ENCODE results near the gene EFHC1. TPM values are rescaled to one million over a fixed set of nuclear protein-coding genes. Genes with fewer than 3 reads are reported as not detected.

Gene EFHC1
- total and polyA plus RNA-seq, 2 of the 13 experiments (the other 11 are each of a cell fraction or from before 2014, with no cell fraction given) = 23.4 to 29.5 TPM

DNA sequence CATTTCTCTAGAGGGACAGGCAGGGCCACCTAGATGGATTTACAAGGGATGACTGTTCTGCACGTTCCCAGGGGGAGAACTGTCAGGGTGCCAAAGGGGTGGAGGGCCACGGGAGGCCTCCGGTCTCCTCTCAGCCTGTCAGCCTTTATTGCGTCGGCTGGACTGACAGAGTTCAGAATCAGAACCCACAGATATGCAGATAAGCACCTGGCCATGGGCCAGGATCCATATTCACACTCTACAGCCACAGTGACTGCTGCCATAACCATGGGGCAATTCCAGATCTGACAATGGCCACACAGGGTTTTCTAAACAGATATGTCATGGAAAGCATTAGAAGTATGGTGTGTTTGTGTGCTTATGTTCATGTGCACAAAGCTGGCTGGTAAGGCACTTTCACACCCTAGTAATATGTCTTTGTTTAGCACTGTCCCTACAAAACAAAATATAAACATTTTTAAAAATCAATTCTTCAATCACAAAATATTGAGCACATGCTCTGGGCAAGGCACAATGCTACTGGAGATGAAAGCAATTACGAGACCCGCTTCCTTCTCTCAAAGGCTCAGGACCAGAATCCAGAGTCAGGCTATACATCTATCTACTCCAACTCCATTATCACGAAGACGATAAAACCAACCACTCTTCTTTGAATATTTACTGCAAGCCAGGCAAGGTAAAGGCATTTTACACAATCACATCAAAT lies 127.7 kb downstream of the EFHC1 start (continued):
- TF ChIP-seq KDM5B (CRISPR knock-in tag; IDR thresholded peaks at IDR 0.05; ENCODE audit: borderline replicate concordance) = peak; percentile 39; the same call in 1 of the 2 replicates
- TF ChIP-seq CENPT (CRISPR knock-in tag; IDR thresholded peaks at IDR 0.05; ENCODE audit: low read depth) = no peak
- TF ChIP-seq, protein P1, sequence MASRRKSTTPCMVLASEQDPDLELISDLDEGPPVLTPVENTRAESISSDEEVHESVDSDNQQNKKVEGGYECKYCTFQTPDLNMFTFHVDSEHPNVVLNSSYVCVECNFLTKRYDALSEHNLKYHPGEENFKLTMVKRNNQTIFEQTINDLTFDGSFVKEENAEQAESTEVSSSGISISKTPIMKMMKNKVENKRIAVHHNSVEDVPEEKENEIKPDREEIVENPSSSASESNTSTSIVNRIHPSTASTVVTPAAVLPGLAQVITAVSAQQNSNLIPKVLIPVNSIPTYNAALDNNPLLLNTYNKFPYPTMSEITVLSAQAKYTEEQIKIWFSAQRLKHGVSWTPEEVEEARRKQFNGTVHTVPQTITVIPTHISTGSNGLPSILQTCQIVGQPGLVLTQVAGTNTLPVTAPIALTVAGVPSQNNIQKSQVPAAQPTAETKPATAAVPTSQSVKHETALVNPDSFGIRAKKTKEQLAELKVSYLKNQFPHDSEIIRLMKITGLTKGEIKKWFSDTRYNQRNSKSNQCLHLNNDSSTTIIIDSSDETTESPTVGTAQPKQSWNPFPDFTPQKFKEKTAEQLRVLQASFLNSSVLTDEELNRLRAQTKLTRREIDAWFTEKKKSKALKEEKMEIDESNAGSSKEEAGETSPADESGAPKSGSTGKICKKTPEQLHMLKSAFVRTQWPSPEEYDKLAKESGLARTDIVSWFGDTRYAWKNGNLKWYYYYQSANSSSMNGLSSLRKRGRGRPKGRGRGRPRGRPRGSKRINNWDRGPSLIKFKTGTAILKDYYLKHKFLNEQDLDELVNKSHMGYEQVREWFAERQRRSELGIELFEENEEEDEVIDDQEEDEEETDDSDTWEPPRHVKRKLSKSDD (CRISPR knock-in tag; IDR thresholded peaks at IDR 0.05; ENCODE audit: low read depth) = peak; percentile 51; the same call in 1 of the 2 replicates
- 0 out of 2 replicates have a peak, but pooled peaks have one; percentile 47 for TF ChIP-seq ZNF563 (CRISPR knock-in tag; IDR thresholded peaks at IDR 0.05)
- TF ChIP-seq SETDB1 (CRISPR knock-in tag; IDR thresholded peaks at IDR 0.05; ENCODE audit: borderline replicate concordance) = no peak
- TF ChIP-seq, protein P2, sequence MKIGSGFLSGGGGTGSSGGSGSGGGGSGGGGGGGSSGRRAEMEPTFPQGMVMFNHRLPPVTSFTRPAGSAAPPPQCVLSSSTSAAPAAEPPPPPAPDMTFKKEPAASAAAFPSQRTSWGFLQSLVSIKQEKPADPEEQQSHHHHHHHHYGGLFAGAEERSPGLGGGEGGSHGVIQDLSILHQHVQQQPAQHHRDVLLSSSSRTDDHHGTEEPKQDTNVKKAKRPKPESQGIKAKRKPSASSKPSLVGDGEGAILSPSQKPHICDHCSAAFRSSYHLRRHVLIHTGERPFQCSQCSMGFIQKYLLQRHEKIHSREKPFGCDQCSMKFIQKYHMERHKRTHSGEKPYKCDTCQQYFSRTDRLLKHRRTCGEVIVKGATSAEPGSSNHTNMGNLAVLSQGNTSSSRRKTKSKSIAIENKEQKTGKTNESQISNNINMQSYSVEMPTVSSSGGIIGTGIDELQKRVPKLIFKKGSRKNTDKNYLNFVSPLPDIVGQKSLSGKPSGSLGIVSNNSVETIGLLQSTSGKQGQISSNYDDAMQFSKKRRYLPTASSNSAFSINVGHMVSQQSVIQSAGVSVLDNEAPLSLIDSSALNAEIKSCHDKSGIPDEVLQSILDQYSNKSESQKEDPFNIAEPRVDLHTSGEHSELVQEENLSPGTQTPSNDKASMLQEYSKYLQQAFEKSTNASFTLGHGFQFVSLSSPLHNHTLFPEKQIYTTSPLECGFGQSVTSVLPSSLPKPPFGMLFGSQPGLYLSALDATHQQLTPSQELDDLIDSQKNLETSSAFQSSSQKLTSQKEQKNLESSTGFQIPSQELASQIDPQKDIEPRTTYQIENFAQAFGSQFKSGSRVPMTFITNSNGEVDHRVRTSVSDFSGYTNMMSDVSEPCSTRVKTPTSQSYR (CRISPR knock-in tag; IDR thresholded peaks at IDR 0.05; ENCODE audit: borderline replicate concordance) = no peak; the same call in 1 of the 2 replicates
- peak; percentile 37; the same call in 1 of the 2 replicates for TF ChIP-seq TARDBP (CRISPR knock-in tag; IDR thresholded peaks at IDR 0.05)
- no peak for TF ChIP-seq ZNF274 (CRISPR knock-in tag; IDR thresholded peaks at IDR 0.05)
- TF ChIP-seq SATB2 (CRISPR knock-in tag; IDR thresholded peaks at IDR 0.05) = no peak
- no peak for TF ChIP-seq ZNF562 (CRISPR knock-in tag; IDR thresholded peaks at IDR 0.05; ENCODE audit: borderline replicate concordance)
- TF ChIP-seq CENPX (CRISPR knock-in tag; IDR thresholded peaks at IDR 0.05) = no peak
- TF ChIP-seq FOXK2 (IDR thresholded peaks at IDR 0.05) = no peak
- TF ChIP-seq NPAS2 (CRISPR knock-in tag; IDR thresholded peaks at IDR 0.05; ENCODE audit: borderline replicate concordance) = no peak
- no peak for TF ChIP-seq PTBP1 (IDR thresholded peaks at IDR 0.05; ENCODE audit: low read depth, low read length, poor library complexity, severe bottlenecking)
- no peak for TF ChIP-seq ZNF839 (CRISPR knock-in tag; IDR thresholded peaks at IDR 0.05; ENCODE audit: borderline replicate concordance)
- no peak for TF ChIP-seq ZNF589 (CRISPR knock-in tag; conservative IDR thresholded peaks at IDR 0.05)
- TF ChIP-seq MEIS1 (CRISPR knock-in tag; IDR thresholded peaks at IDR 0.05; ENCODE audit: borderline replicate concordance) = peak; percentile 88; the same call in 1 of the 2 replicates
- TF ChIP-seq TRAFD1 (CRISPR knock-in tag; IDR thresholded peaks at IDR 0.05; ENCODE audit: borderline replicate concordance) = no peak
- peak; percentile 74 for TF ChIP-seq TEAD3 (CRISPR knock-in tag; optimal IDR thresholded peaks at IDR 0.05; ENCODE audit: borderline replicate concordance)
- TF ChIP-seq ZNF256 (CRISPR knock-in tag; conservative IDR thresholded peaks at IDR 0.05) = no peak
- no peak for TF ChIP-seq FOXM1 (CRISPR knock-in tag; IDR thresholded peaks at IDR 0.05)
- no peak for TF ChIP-seq ZMAT3 (CRISPR knock-in tag; conservative IDR thresholded peaks at IDR 0.05)
- no peak for TF ChIP-seq ZNF235 (CRISPR knock-in tag; IDR thresholded peaks at IDR 0.05; ENCODE audit: borderline replicate concordance)
